ENCODE data around the gene ANXA6. TPM values are rescaled to one million over a fixed set of nuclear protein-coding genes. Genes with fewer than 3 reads are reported as not detected.

Gene ANXA6
- total RNA-seq, 1 donor from 2014 or later, result 320 TPM

DNA sequence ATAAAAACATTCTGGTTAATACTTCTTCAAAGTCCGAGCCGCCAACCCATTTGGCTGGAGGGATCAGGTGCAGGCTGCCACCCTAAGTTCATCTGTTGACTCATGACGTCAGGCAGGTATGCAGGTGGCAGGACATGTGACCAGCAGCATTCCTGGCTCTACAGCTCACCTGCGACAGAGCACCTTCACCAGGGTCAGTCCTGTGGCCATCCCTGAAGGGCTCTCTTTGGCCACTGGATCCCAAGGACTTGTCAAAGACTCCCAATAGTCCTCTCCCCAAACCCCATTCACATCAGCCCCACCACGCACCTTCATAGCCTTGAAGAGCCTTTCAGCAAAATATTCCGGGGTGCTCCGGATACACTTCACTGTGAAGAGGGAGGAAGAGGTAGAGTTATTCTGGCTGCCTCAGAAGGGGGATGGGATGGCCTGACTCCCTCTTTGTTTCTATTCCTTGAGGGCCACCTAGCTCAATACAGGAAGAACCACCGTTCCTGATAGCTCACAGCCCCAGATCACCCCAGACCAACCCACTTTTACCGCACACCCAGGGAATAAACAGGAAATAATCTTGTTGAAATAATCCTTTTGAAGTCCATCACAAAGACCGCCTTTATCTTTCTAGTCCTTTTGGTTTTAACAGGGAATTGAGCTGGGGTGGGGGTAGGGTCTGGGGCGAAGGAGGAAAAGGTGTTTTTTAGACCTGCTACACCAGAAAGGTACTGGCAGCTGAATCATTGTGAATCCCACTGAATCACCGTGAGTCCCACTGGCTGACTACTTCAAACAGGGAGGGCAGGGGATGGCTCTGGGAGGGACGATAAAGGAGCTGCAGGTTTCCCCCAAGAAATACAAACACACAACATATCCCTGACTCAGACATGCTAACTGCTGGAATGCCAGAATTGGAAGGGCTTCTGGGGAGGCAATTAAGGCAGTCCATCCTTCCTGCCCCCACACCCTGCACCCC lies 26.4 kb downstream of the ANXA6 start:
- H3K27ac Mint-ChIP-seq (ENCODE audit: unreplicated experiment), result no peak overlapping the region
- H3K4me3 Mint-ChIP-seq (ENCODE audit: unreplicated experiment), result no peak overlapping the region
- no peaks in the 10 kb centered on the region for H3K9me3 ChIP-seq (ENCODE audit: insufficient read depth, low read depth, low read length)
- no peaks in the 10 kb centered on the region for H3K27me3 ChIP-seq (ENCODE audit: insufficient read depth, low read length)
- H2AFZ ChIP-seq (ENCODE audit: low read depth, low read length), result no peak overlapping the region
- H3K36me3 ChIP-seq (ENCODE audit: insufficient read depth, low read length), result peaks cover 86% of the 10 kb centered on the region
- H3K4me3 ChIP-seq (ENCODE audit: insufficient read depth, low read depth, low read length), result no peak overlapping the region
- no peaks in the 10 kb centered on the region for H3K9me3 Mint-ChIP-seq (ENCODE audit: unreplicated experiment)
- peaks cover 88% of the 10 kb centered on the region for H4K20me1 ChIP-seq (ENCODE audit: insufficient read depth, low read length)
- H3K4me1 ChIP-seq (ENCODE audit: insufficient read depth, low read length), result no peaks in the 10 kb centered on the region
- TF ChIP-seq, protein P1, sequence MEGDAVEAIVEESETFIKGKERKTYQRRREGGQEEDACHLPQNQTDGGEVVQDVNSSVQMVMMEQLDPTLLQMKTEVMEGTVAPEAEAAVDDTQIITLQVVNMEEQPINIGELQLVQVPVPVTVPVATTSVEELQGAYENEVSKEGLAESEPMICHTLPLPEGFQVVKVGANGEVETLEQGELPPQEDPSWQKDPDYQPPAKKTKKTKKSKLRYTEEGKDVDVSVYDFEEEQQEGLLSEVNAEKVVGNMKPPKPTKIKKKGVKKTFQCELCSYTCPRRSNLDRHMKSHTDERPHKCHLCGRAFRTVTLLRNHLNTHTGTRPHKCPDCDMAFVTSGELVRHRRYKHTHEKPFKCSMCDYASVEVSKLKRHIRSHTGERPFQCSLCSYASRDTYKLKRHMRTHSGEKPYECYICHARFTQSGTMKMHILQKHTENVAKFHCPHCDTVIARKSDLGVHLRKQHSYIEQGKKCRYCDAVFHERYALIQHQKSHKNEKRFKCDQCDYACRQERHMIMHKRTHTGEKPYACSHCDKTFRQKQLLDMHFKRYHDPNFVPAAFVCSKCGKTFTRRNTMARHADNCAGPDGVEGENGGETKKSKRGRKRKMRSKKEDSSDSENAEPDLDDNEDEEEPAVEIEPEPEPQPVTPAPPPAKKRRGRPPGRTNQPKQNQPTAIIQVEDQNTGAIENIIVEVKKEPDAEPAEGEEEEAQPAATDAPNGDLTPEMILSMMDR (IDR thresholded peaks at IDR 0.05; ENCODE audit: insufficient read depth, low read depth, low read length), result no peak
- no peak for TF ChIP-seq EZH2 (IDR thresholded peaks at IDR 0.05; ENCODE audit: insufficient read depth, low read length)
- H3K79me2 ChIP-seq (ENCODE audit: insufficient read depth, low read length), result peaks cover 4% of the 10 kb centered on the region
- DNase-seq (ENCODE audit: low read depth), result no peak
- H3K36me3 Mint-ChIP-seq (ENCODE audit: low read depth, unreplicated experiment), result peaks cover 38% of the 10 kb centered on the region
- peaks cover 12% of the 10 kb centered on the region for H3K4me1 Mint-ChIP-seq (ENCODE audit: low read depth, unreplicated experiment)
- H3K27me3 Mint-ChIP-seq (ENCODE audit: low read depth, unreplicated experiment), result no peaks in the 10 kb centered on the region
- no peak overlapping the region for H3K27ac ChIP-seq (ENCODE audit: low read depth, low read length)
- FAIRE-seq, result no peak
- no peak overlapping the region for H3K9ac ChIP-seq (ENCODE audit: low read length)
- H3K4me2 ChIP-seq (ENCODE audit: low read length), result no peak overlapping the region

DNA sequence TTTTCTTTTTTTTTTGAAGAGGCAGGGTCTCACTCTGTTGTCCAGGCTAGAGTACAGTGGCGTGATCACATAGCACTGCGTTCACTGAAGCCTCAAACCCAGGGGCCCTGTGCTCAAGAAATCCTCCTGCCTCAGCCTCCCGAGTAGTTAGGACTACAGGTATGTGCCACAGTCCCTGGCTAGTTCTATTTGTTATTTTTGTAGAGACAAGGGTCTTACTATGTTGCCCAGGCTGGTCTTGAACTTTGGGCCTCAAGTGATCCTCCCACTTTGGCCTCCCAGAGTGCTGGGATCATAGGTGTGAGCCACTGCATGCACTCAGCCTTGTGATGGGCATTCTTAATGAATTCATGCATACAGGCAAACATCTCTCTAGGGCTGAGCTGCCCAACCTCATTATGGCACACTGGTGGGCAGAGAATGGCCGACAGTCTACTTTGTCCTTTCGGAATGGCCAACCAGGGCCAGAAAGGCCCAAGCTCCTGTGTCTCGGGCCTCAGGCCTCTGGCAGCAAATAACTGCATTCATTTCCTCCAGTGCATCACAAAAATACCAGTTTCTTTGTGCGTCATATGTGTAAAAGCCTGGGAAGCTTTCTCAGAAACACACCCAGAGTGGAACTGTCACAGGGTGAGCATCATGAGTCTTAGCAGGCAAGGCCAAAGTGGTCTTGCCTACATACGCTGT lies 27.2 kb downstream of the ANXA6 start:
- TF ChIP-seq, protein P1 (IDR thresholded peaks at IDR 0.05; ENCODE audit: insufficient read depth, low read depth, low read length), result no peak
- TF ChIP-seq EZH2 (IDR thresholded peaks at IDR 0.05; ENCODE audit: insufficient read depth, low read length), result no peak
- Histone ChIP-seq H4K20me1 (ENCODE audit: insufficient read depth, low read length) (peaks cover 88% of the 10 kb centered on the region), H3K4me1 (ENCODE audit: insufficient read depth, low read length) (no peaks in the 10 kb centered on the region), H2AFZ (ENCODE audit: low read depth, low read length) (no peak overlapping the region), H3K27me3 (ENCODE audit: insufficient read depth, low read length) (no peaks in the 10 kb centered on the region), H3K4me3 (ENCODE audit: insufficient read depth, low read depth, low read length) (no peak overlapping the region), H3K27ac (ENCODE audit: low read depth, low read length) (no peak overlapping the region), H3K9me3 (ENCODE audit: insufficient read depth, low read depth, low read length) (no peaks in the 10 kb centered on the region), H3K36me3 (ENCODE audit: insufficient read depth, low read length) (peaks cover 86% of the 10 kb centered on the region), H3K9ac (ENCODE audit: low read length) (no peak overlapping the region), H3K79me2 (ENCODE audit: insufficient read depth, low read length) (peaks cover 4% of the 10 kb centered on the region), H3K4me2 (ENCODE audit: low read length) (no peak overlapping the region)
- H3K27me3 Mint-ChIP-seq (ENCODE audit: low read depth, unreplicated experiment), result no peaks in the 10 kb centered on the region
- DNase-seq (ENCODE audit: low read depth) (no peak), FAIRE-seq (no peak)
- H3K36me3 Mint-ChIP-seq (ENCODE audit: low read depth, unreplicated experiment), result peaks cover 42% of the 10 kb centered on the region
- no peak overlapping the region for H3K4me3 Mint-ChIP-seq (ENCODE audit: unreplicated experiment)
- no peak overlapping the region for H3K27ac Mint-ChIP-seq (ENCODE audit: unreplicated experiment)
- peaks cover 11% of the 10 kb centered on the region for H3K4me1 Mint-ChIP-seq (ENCODE audit: low read depth, unreplicated experiment)
- H3K9me3 Mint-ChIP-seq (ENCODE audit: unreplicated experiment), result no peaks in the 10 kb centered on the region
